ENCODE data around the gene PIGA. TPM values are rescaled to one million over a fixed set of nuclear protein-coding genes. Genes with fewer than 3 reads are reported as not detected.
A peak's percentile ranks its signal among the peaks of the same experiment; 100 is the strongest.

Gene PIGA
- total and polyA plus RNA-seq, 9 donors, result 5.8 to 29.1 (median 10.0) TPM

DNA sequence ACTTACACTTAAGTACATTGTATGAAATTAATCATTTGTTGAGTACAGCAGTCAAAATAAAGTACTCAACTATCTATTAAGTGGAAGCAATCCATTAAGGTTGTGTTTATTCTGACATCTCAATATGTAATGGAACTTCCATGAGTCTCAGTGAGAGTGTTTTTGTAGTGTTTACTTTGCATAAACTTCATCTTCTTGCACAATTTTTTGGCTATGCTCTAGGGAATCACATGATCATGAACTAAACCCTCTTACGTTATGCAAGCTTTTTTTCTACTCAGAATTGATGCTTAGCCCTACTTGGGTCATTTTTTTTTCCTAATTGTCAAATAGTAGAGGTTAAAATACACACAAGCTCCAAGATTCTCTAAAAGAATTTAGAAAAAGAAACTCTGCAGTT is 21.1 kb upstream of the PIGA start:
- DNase-seq, result no peak
- WGBS, 3 donors, result 25 to 31% (median 26%) methylated on average over 1 of the region's 1 CpG
- intact Hi-C loops (cut with DNase I), result loop anchor here in 1 of 4 donors (10.0 kb wide), 2 partner anchors 52 to 108 kb away; no protein-coding TSS in a partner anchor
- Histone ChIP-seq H3K4me3 (no peak overlapping the region), H3K27me3 (no peaks in the 10 kb centered on the region), H3K27ac (no peak overlapping the region), H3K4me1 (ENCODE audit: insufficient read depth) (no peaks in the 10 kb centered on the region), H3K9me3 (no peaks in the 10 kb centered on the region), H3K36me3 (no peaks in the 10 kb centered on the region)
- no peak for TF ChIP-seq POLR2A (IDR thresholded peaks at IDR 0.05)
- TF ChIP-seq EP300 (IDR thresholded peaks at IDR 0.05), result no peak
- TF ChIP-seq, protein P1, sequence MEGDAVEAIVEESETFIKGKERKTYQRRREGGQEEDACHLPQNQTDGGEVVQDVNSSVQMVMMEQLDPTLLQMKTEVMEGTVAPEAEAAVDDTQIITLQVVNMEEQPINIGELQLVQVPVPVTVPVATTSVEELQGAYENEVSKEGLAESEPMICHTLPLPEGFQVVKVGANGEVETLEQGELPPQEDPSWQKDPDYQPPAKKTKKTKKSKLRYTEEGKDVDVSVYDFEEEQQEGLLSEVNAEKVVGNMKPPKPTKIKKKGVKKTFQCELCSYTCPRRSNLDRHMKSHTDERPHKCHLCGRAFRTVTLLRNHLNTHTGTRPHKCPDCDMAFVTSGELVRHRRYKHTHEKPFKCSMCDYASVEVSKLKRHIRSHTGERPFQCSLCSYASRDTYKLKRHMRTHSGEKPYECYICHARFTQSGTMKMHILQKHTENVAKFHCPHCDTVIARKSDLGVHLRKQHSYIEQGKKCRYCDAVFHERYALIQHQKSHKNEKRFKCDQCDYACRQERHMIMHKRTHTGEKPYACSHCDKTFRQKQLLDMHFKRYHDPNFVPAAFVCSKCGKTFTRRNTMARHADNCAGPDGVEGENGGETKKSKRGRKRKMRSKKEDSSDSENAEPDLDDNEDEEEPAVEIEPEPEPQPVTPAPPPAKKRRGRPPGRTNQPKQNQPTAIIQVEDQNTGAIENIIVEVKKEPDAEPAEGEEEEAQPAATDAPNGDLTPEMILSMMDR (IDR thresholded peaks at IDR 0.05), result no peak

GRCh38 chrX:15350329-15350996 is 15.1 kb upstream of the PIGA start:
- TF ChIP-seq, protein P1 (IDR thresholded peaks at IDR 0.05), result no peak
- TF ChIP-seq POLR2A (IDR thresholded peaks at IDR 0.05), result no peak
- no peak for TF ChIP-seq EP300 (IDR thresholded peaks at IDR 0.05)
- no peak overlapping the region for H3K27ac ChIP-seq
- H3K4me1 ChIP-seq (ENCODE audit: insufficient read depth), result no peaks in the 10 kb centered on the region
- H3K36me3 ChIP-seq, result no peaks in the 10 kb centered on the region
- H3K9me3 ChIP-seq, result no peaks in the 10 kb centered on the region
- H3K27me3 ChIP-seq, result no peaks in the 10 kb centered on the region
- 62 to 68% (median 64%) methylated on average over 8 of the region's 8 CpGs for WGBS, 3 donors
- intact Hi-C loops (cut with DNase I), result loop anchor here in 2 of 4 donors (5.0 to 10.0 kb wide), 3 partner anchors 46 to 117 kb away; no protein-coding TSS in a partner anchor
- no peak for DNase-seq
- no peak overlapping the region for H3K4me3 ChIP-seq

GRCh38 chrX:15349046-15349445 is 13.7 kb upstream of the PIGA start:
- 18 to 23% (median 21%) methylated on average over 2 of the region's 2 CpGs for WGBS, 3 donors
- DNase-seq, result peak in 3 of 5 donors; percentile 31 to 52 (median 31)
- H3K4me3 ChIP-seq, result no peak overlapping the region
- TF ChIP-seq POLR2A (IDR thresholded peaks at IDR 0.05) (no peak), EP300 (IDR thresholded peaks at IDR 0.05) (no peak)
- TF ChIP-seq, protein P1 (IDR thresholded peaks at IDR 0.05), result peak in 2 of 3 donors; percentile 51 to 60
- H3K36me3 ChIP-seq, result no peaks in the 10 kb centered on the region
- no peaks in the 10 kb centered on the region for H3K4me1 ChIP-seq (ENCODE audit: insufficient read depth)
- no peaks in the 10 kb centered on the region for H3K27me3 ChIP-seq
- intact Hi-C loops (cut with DNase I), result loop anchor here in 2 of 4 donors (5.0 kb wide), 1 partner anchor 118 kb away; no protein-coding TSS in a partner anchor
- no peak overlapping the region for H3K27ac ChIP-seq
- no peaks in the 10 kb centered on the region for H3K9me3 ChIP-seq

DNA sequence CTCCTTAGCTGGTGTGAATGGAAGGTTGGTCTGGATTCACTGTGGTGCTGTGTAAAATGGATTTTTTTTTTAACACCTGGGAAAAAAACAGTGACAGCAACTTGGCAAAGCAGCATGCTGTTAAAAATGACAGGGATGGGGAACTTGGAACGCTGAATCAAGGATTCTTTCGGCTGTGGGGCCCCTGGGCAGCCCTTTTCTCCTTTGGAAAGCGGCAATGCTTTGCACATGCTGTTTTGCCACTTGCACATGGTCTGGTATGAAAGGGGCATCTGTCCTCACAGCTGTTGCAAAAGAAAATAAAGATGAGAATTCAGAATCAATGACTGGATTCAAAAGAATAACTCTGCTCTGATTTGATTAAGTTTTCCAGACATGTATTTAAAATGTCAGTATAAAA is 10.7 kb upstream of the PIGA start:
- WGBS, 3 donors, result 65 to 80% (median 75%) methylated on average over 3 of the region's 3 CpGs
- Histone ChIP-seq H3K27ac (no peak overlapping the region), H3K27me3 (no peaks in the 10 kb centered on the region), H3K36me3 (no peaks in the 10 kb centered on the region), H3K4me3 (no peak overlapping the region), H3K9me3 (no peaks in the 10 kb centered on the region), H3K4me1 (ENCODE audit: insufficient read depth) (no peaks in the 10 kb centered on the region)
- intact Hi-C loops (cut with DNase I), result loop anchor here in 2 of 4 donors (5.0 kb wide), 1 partner anchor 121 kb away; no protein-coding TSS in a partner anchor
- DNase-seq, result no peak
- TF ChIP-seq POLR2A (IDR thresholded peaks at IDR 0.05), result no peak

- Histone ChIP-seq H3K4me1 (ENCODE audit: insufficient read depth) (no peaks in the 10 kb centered on the region), H3K9me3 (no peaks in the 10 kb centered on the region), H3K27ac (no peak overlapping the region), H3K27me3 (no peaks in the 10 kb centered on the region), H3K4me3 (no peak overlapping the region), H3K36me3 (no peaks in the 10 kb centered on the region)
- TF ChIP-seq, protein P1 (IDR thresholded peaks at IDR 0.05), result no peak
- no peak for TF ChIP-seq POLR2A (IDR thresholded peaks at IDR 0.05)
- no peak for TF ChIP-seq EP300 (IDR thresholded peaks at IDR 0.05)
- intact Hi-C loops (cut with DNase I), result no loop called here
- DNase-seq, result no peak
Observed at GRCh38 chrX:15344106-15344505, 8.8 kb upstream of the PIGA start.

Measured in ovary (tissue), 9 donors.